Measurements from ENCODE around the gene CELF1.

- TF ChIP-seq, protein P1, sequence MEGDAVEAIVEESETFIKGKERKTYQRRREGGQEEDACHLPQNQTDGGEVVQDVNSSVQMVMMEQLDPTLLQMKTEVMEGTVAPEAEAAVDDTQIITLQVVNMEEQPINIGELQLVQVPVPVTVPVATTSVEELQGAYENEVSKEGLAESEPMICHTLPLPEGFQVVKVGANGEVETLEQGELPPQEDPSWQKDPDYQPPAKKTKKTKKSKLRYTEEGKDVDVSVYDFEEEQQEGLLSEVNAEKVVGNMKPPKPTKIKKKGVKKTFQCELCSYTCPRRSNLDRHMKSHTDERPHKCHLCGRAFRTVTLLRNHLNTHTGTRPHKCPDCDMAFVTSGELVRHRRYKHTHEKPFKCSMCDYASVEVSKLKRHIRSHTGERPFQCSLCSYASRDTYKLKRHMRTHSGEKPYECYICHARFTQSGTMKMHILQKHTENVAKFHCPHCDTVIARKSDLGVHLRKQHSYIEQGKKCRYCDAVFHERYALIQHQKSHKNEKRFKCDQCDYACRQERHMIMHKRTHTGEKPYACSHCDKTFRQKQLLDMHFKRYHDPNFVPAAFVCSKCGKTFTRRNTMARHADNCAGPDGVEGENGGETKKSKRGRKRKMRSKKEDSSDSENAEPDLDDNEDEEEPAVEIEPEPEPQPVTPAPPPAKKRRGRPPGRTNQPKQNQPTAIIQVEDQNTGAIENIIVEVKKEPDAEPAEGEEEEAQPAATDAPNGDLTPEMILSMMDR (IDR thresholded peaks at IDR 0.05 in 2 of 3, conservative IDR thresholded peaks at IDR 0.05 in 1 of 3; ENCODE audit: insufficient read depth in 2 of 3, low read depth in 1 of 3, low read length in 3 of 3) = no peak
- TF ChIP-seq PKNOX1 (IDR thresholded peaks at IDR 0.05) (no peak), MYC (IDR thresholded peaks at IDR 0.05; ENCODE audit: low read depth, low read length) (no peak), MYC (CRISPR knock-in tag; IDR thresholded peaks at IDR 0.05; ENCODE audit: borderline replicate concordance, low read depth) (no peak), NCOR1 (IDR thresholded peaks at IDR 0.05) (no peak), LCOR (CRISPR knock-in tag; IDR thresholded peaks at IDR 0.05) (no peak), ZFX (CRISPR knock-in tag; IDR thresholded peaks at IDR 0.05) (no peak), EZH2 (IDR thresholded peaks at IDR 0.05; ENCODE audit: borderline replicate concordance, low read depth, low read length) (no peak)
- TF ChIP-seq, protein P2, sequence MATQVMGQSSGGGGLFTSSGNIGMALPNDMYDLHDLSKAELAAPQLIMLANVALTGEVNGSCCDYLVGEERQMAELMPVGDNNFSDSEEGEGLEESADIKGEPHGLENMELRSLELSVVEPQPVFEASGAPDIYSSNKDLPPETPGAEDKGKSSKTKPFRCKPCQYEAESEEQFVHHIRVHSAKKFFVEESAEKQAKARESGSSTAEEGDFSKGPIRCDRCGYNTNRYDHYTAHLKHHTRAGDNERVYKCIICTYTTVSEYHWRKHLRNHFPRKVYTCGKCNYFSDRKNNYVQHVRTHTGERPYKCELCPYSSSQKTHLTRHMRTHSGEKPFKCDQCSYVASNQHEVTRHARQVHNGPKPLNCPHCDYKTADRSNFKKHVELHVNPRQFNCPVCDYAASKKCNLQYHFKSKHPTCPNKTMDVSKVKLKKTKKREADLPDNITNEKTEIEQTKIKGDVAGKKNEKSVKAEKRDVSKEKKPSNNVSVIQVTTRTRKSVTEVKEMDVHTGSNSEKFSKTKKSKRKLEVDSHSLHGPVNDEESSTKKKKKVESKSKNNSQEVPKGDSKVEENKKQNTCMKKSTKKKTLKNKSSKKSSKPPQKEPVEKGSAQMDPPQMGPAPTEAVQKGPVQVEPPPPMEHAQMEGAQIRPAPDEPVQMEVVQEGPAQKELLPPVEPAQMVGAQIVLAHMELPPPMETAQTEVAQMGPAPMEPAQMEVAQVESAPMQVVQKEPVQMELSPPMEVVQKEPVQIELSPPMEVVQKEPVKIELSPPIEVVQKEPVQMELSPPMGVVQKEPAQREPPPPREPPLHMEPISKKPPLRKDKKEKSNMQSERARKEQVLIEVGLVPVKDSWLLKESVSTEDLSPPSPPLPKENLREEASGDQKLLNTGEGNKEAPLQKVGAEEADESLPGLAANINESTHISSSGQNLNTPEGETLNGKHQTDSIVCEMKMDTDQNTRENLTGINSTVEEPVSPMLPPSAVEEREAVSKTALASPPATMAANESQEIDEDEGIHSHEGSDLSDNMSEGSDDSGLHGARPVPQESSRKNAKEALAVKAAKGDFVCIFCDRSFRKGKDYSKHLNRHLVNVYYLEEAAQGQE (IDR thresholded peaks at IDR 0.05; ENCODE audit: borderline replicate concordance) = no peak
- TF ChIP-seq, protein P2 (CRISPR knock-in tag; IDR thresholded peaks at IDR 0.05; ENCODE audit: low read depth) = no peak
These were observed 135.2 kb downstream of the CELF1 start for GRCh38 chr11:47417712-47418111.
